ENCODE measurements around the gene GRAMD1B. TPM values are rescaled to one million over a fixed set of nuclear protein-coding genes. Genes with fewer than 3 reads are reported as not detected.

GRAMD1B gene
- total RNA-seq, 4 donors from 2014 or later = 2.1 to 7.8 (median 3.2) TPM

DNA sequence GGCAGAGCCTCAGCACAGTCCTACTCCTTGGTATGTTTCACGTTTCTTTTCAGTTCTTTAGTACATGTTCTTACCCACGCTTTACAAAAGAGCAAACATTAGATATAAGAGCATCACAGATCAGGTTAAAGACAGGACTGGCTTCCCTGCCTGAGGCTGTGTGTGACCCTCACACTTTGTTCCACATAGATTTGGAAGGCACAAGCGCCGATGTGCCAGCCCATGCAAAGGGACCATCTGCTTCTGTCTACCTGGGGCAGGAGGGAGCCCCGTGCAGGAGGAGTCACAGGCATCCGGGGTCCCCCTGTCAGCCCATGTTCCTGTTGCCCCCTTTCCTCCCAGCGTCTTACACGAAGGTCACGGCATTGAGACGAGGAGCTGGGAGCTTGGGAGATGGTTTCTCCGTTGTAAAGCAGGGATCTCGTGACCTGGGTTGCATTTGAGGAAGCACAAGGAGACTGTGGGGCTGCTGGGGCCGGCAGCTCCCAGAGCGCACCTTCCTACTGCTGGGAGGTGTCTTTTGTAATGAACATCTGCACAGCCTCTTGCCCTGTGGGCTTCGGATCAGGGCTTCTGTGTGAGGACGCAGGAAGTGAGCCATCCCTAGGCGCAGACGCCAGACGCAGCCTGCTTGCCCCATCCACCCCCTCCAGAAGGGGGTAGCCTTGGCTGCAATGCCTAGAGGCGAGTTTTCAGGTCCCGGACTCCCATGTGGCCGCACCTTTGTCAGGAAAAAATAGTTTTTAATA is 151.8 kb downstream of the GRAMD1B start:
- no peaks in the 10 kb centered on the region for H3K9me3 ChIP-seq
- H3K27me3 ChIP-seq = no peaks in the 10 kb centered on the region
- H3K4me1 ChIP-seq = peaks cover 0 to 4% of the 10 kb centered on the region in 2 donors
- DNase-seq = no peak
- intact Hi-C loops (cut with DNase I; ENCODE audit: low total_unique reads) (loop anchor here (5.0 kb wide), 1 partner anchor 125 kb away; no protein-coding TSS in a partner anchor), in situ Hi-C loops (cut with MboI; ENCODE audit: low sequenced_read_pairs in 4 of 4) (loop anchor here in 1 of 4 donors (10.0 kb wide), 1 partner anchor 123 kb away; no protein-coding TSS in a partner anchor)
- H3K4me3 ChIP-seq = no peak overlapping the region
- ATAC-seq = no peak
- no peaks in the 10 kb centered on the region for H3K36me3 ChIP-seq
- H3K27ac ChIP-seq = no peak overlapping the region
- TF ChIP-seq, protein P1, sequence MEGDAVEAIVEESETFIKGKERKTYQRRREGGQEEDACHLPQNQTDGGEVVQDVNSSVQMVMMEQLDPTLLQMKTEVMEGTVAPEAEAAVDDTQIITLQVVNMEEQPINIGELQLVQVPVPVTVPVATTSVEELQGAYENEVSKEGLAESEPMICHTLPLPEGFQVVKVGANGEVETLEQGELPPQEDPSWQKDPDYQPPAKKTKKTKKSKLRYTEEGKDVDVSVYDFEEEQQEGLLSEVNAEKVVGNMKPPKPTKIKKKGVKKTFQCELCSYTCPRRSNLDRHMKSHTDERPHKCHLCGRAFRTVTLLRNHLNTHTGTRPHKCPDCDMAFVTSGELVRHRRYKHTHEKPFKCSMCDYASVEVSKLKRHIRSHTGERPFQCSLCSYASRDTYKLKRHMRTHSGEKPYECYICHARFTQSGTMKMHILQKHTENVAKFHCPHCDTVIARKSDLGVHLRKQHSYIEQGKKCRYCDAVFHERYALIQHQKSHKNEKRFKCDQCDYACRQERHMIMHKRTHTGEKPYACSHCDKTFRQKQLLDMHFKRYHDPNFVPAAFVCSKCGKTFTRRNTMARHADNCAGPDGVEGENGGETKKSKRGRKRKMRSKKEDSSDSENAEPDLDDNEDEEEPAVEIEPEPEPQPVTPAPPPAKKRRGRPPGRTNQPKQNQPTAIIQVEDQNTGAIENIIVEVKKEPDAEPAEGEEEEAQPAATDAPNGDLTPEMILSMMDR (IDR thresholded peaks at IDR 0.05 in 4 of 5, conservative IDR thresholded peaks at IDR 0.05 in 1 of 5) = no peak
- TF ChIP-seq POLR2A (IDR thresholded peaks at IDR 0.05) = no peak

DNA sequence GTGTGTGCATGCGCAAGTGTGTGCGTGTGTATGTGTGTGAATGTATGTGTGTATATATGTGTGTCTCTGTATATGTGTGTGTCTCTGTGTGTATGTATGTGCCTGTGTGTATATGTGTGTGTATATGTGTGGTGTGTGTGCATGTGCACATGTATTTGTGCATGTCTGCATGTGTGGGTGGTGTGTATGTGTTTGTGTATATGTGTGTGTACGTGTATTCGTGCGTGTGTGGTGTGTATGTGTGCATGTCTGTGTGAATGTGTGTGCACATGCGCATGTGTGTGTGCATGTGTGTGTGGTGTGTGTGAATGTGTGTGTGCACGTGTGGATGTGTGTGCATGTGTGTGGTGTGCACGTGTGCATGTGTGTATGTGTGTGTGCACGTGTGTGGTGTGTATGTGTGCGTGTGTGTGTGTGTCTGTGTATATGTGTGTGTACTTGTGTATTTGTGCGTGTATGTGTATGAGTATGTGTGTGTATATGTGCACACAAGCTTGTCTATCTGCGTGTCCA is 153.0 kb downstream of the GRAMD1B start:
- in situ Hi-C loops (cut with MboI; ENCODE audit: low sequenced_read_pairs in 4 of 4) (loop anchor here in 1 of 4 donors (10.0 kb wide), 1 partner anchor 122 kb away; no protein-coding TSS in a partner anchor), intact Hi-C loops (cut with DNase I; ENCODE audit: low total_unique reads) (loop anchor here (5.0 kb wide), 1 partner anchor 124 kb away; no protein-coding TSS in a partner anchor)
- Histone ChIP-seq H3K9me3 (no peaks in the 10 kb centered on the region), H3K27ac (no peak overlapping the region), H3K4me1 (peaks cover 0 to 4% of the 10 kb centered on the region in 2 donors), H3K27me3 (no peaks in the 10 kb centered on the region), H3K4me3 (no peak overlapping the region), H3K36me3 (no peaks in the 10 kb centered on the region)
- DNase-seq (no peak), ATAC-seq (no peak)
- TF ChIP-seq POLR2A (IDR thresholded peaks at IDR 0.05) = no peak
- TF ChIP-seq, protein P1 (IDR thresholded peaks at IDR 0.05 in 4 of 5, conservative IDR thresholded peaks at IDR 0.05 in 1 of 5) = no peak

DNA sequence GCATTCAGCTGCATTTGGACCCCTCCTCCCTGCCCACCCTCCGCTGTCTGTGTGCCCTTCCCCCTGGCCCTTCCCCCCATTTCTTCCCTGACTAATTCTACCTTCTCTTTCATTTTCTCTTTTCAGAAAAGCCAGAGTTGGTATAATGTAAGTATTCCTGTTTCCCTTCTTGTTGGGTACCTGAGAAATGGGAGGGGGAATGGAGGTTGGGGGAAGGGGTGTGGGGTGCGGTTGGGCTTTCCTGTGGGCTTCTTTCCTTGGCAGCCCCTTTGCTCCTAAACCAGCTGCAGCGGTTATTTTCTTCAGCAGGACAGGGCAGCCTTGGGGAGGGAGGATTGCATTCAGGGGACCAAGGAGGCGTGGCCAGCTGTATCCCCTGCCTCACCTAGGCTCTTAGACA is 154.1 kb downstream of the GRAMD1B start:
- Histone ChIP-seq H3K9me3 (no peaks in the 10 kb centered on the region), H3K4me3 (no peak overlapping the region), H3K4me1 (peaks cover 0 to 4% of the 10 kb centered on the region in 2 donors), H3K27ac (no peak overlapping the region), H3K27me3 (no peaks in the 10 kb centered on the region), H3K36me3 (no peaks in the 10 kb centered on the region)
- TF ChIP-seq POLR2A (IDR thresholded peaks at IDR 0.05) = no peak
- TF ChIP-seq, protein P1 (IDR thresholded peaks at IDR 0.05 in 4 of 5, conservative IDR thresholded peaks at IDR 0.05 in 1 of 5) = no peak
- intact Hi-C loops (cut with DNase I; ENCODE audit: low total_unique reads) (loop anchor here (5.0 kb wide), 1 partner anchor 123 kb away; no protein-coding TSS in a partner anchor), in situ Hi-C loops (cut with MboI; ENCODE audit: low sequenced_read_pairs in 4 of 4) (loop anchor here in 1 of 4 donors (10.0 kb wide), 1 partner anchor 121 kb away; no protein-coding TSS in a partner anchor)
- ATAC-seq (no peak), DNase-seq (no peak)

DNA sequence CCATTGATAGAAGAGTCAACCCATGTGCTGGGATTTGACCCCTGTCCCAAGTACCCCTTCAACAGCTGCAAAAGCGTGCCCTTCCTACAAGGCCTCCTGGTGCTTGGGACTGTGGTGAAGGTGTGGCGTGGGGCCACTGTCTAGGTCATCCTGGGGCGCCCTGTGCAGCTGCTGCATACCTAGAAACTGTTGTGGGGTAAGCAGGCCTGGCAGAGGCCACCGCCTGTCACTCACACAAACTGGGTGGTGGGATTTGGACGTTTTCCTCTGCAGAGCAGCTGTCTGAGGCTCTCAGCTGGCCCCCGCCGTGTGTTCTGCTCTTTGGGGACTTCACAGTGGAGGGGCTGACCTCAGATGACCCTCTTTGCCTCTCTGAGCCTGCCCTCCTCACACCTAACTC is 154.7 kb downstream of the GRAMD1B start:
- ATAC-seq (no peak), DNase-seq (no peak)
- peaks cover 3 to 6% of the 10 kb centered on the region in 2 donors for H3K4me1 ChIP-seq
- H3K27me3 ChIP-seq = no peaks in the 10 kb centered on the region
- H3K27ac ChIP-seq = no peak overlapping the region
- no peak for TF ChIP-seq POLR2A (IDR thresholded peaks at IDR 0.05)
- TF ChIP-seq, protein P1 (IDR thresholded peaks at IDR 0.05 in 4 of 5, conservative IDR thresholded peaks at IDR 0.05 in 1 of 5) = no peak
- no peaks in the 10 kb centered on the region for H3K36me3 ChIP-seq
- intact Hi-C loops (cut with DNase I; ENCODE audit: low total_unique reads) = loop anchor here (5.0 kb wide), 1 partner anchor 123 kb away; no protein-coding TSS in a partner anchor
- in situ Hi-C loops (cut with MboI; ENCODE audit: low sequenced_read_pairs in 4 of 4) = loop anchor here in 1 of 4 donors (10.0 kb wide), 1 partner anchor 120 kb away; no protein-coding TSS in a partner anchor
- no peak overlapping the region for H3K4me3 ChIP-seq
- no peaks in the 10 kb centered on the region for H3K9me3 ChIP-seq

Data from gastrocnemius medialis (tissue), 4 donors.